Measurements from ENCODE around the gene FAM210B. TPM values are rescaled to one million over a fixed set of nuclear protein-coding genes. Genes with fewer than 3 reads are reported as not detected.
A peak's percentile ranks its signal among the peaks of the same experiment; 100 is the strongest.

The FAM210B gene
- total and polyA plus RNA-seq, 2 of the 13 experiments (the other 11 are each of a cell fraction or from before 2014, with no cell fraction given), result 75.9 to 107 TPM

- peak; percentile 31; the same call in 1 of the 2 replicates for TF ChIP-seq ETV5 (CRISPR knock-in tag; IDR thresholded peaks at IDR 0.05; ENCODE audit: borderline replicate concordance)
- no peak for TF ChIP-seq ZNF569 (CRISPR knock-in tag; IDR thresholded peaks at IDR 0.05; ENCODE audit: borderline replicate concordance)
- TF ChIP-seq ZNF33A (CRISPR knock-in tag; IDR thresholded peaks at IDR 0.05; ENCODE audit: borderline replicate concordance), result no peak
- no peak for TF ChIP-seq KMT2B (CRISPR knock-in tag; IDR thresholded peaks at IDR 0.05)
- TF ChIP-seq RBFOX2 (IDR thresholded peaks at IDR 0.05; ENCODE audit: low read depth, low read length), result no peak
- TF ChIP-seq PHB2 (IDR thresholded peaks at IDR 0.05; ENCODE audit: partially characterized antibody), result no peak
- TF ChIP-seq SOX5 (CRISPR knock-in tag; IDR thresholded peaks at IDR 0.05; ENCODE audit: borderline replicate concordance), result peak; percentile 35; the same call in 1 of the 2 replicates
- TF ChIP-seq ZC3H4 (CRISPR knock-in tag; IDR thresholded peaks at IDR 0.05; ENCODE audit: borderline replicate concordance), result no peak
- no peak for TF ChIP-seq NR2F2 (IDR thresholded peaks at IDR 0.05; ENCODE audit: borderline replicate concordance, low read depth)
- TF ChIP-seq FOXA1 (IDR thresholded peaks at IDR 0.05), result no peak
- 0 out of 2 replicates have a peak, but pooled peaks have one; percentile 26 for TF ChIP-seq FOXA1 (CRISPR knock-in tag; IDR thresholded peaks at IDR 0.05)
- peak; percentile 51; the same call in 1 of the 2 replicates for TF ChIP-seq AHDC1 (CRISPR knock-in tag; IDR thresholded peaks at IDR 0.05; ENCODE audit: borderline replicate concordance)
- TF ChIP-seq STAT5B (CRISPR knock-in tag; IDR thresholded peaks at IDR 0.05), result no peak
- TF ChIP-seq ZNF446 (CRISPR knock-in tag; IDR thresholded peaks at IDR 0.05), result no peak
- TF ChIP-seq GATA4 (IDR thresholded peaks at IDR 0.05; ENCODE audit: borderline replicate concordance, low read depth), result no peak
- no peak for TF ChIP-seq ZNF24 (IDR thresholded peaks at IDR 0.05)
- TF ChIP-seq U2AF1 (optimal IDR thresholded peaks at IDR 0.05; ENCODE audit: low read depth, low read length), result no peak
- TF ChIP-seq DR1 (CRISPR knock-in tag; IDR thresholded peaks at IDR 0.05), result no peak
- TF ChIP-seq BATF2 (CRISPR knock-in tag; IDR thresholded peaks at IDR 0.05), result no peak
- peak; percentile 76 for TF ChIP-seq ZNF710 (CRISPR knock-in tag; IDR thresholded peaks at IDR 0.05; ENCODE audit: borderline replicate concordance)
- no peak for TF ChIP-seq YY1 (IDR thresholded peaks at IDR 0.05; ENCODE audit: insufficient read depth, insufficient replicate concordance, low read depth, low read length)
- TF ChIP-seq MXD4 (CRISPR knock-in tag; IDR thresholded peaks at IDR 0.05), result no peak
- TF ChIP-seq ZNF761 (CRISPR knock-in tag; conservative IDR thresholded peaks at IDR 0.05), result no peak
Measured at GRCh38 chr20:56348305-56348693, 10.5 kb upstream of the FAM210B start (continued).
